Medulla oblongata (tissue), 1 donor: ENCODE results near the gene CCDC71.
A peak's percentile ranks its signal among the peaks of the same experiment; 100 is the strongest.

Source experiments
- DNase-seq: peaks from one replicate; pipeline ENCODE4 v3.0.0-alpha.2; 2015; ENCODE audit errors: extremely low spot score

Gene CCDC71

GRCh38 chr3:49165771-49166751 lies at the start of gene CCDC71:
TSS of gene CCDC71 (minus strand) at chr3:49166331. CDS start at chr3:49164208, 2,123 bp downstream.
- peak; percentile 65 for DNase-seq

DNA sequence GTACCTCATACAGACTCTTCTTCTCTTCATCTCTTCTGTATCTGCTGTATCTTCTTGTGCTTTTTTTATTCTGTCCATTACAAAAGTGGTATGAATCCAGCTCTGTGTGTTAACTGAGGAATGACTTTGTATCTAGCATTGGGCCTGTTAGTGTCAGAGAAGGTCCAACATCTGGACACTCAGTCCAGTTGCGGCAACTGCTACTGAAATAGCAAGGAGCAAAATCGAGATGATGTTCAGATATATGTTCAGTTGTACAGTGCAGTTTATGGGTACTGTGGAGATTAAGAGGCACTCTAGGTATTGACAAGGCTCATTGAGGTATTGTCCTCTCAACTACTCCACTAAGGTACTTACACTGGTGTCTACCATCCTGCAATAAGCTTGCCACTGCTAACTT lies 47.9 kb upstream of the CCDC71 start:
- DNase-seq = no peak

- no peak for DNase-seq
Measured at GRCh38 chr3:49213541-49213943, 47.4 kb upstream of the CCDC71 start.

- DNase-seq = no peak
Measured at GRCh38 chr3:49199900-49200281, 33.8 kb upstream of the CCDC71 start.

- DNase-seq = peak; percentile 36
Measured at GRCh38 chr3:49199239-49199899, 33.2 kb upstream of the CCDC71 start.

- no peak for DNase-seq
Measured at GRCh38 chr3:49198611-49199230, 32.6 kb upstream of the CCDC71 start.

DNA sequence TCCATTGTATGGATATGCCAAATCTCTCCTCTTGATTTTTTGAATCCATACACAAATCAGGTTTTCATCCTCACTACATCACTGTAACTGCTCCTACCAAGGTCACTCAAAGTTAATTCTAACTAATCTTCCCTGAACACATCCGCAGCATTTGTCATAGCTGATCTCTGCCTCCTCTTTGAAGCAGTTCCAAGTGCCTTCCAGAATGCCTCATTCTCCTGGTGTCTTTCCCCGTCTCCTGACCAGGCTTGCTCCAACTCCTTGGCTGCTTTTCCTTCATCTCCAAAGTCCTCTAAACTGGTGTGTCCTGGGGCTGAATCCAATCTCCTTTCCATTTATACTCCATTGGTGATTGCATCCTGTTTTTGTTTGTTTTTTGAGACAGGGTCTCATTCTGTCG lies 32.0 kb upstream of the CCDC71 start:
- DNase-seq = no peak

DNA sequence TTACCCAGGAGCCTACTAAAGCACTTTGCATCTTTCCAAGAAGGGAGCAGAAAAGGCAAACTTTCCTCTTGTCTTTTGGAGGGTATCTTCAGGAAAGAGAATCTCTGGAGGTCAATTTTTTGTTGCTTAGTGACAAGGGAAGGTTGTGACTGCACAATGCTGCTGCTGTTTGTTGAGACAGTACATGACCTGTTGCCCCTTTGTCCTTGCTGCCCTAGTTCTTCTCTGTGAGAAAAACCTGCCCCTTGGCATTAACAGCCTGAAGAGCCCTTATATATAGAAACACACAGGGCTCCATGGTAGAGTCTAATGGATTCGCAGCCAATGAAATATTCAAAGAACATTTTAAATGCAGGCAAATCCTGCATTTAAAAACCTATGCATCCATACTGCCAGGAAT lies 25.6 kb upstream of the CCDC71 start:
- no peak for DNase-seq

DNA sequence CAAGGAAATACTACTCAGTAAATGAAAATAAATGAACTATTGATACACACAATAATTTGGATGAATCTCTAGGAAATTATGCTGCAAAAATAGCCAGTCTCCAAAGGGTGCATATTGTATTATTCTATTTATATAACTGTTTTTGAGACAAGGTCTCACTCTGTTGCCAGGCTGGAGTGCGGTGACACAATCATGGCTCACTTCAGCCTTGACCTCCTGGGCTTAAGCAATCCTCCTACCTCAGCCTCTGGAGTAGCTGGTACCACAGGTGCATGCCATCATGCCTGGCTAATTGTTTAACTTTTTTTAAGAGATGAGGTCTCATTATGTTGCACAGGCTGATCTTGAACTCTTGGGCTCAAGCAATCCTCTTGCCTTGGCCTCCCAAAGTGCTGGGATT lies 17.7 kb upstream of the CCDC71 start:
- no peak for DNase-seq

GRCh38 chr3:49182682-49183081 lies 16.6 kb upstream of the CCDC71 start:
- DNase-seq = no peak

- no peak for DNase-seq
Measured at GRCh38 chr3:49181351-49181750, 15.2 kb upstream of the CCDC71 start.

DNA sequence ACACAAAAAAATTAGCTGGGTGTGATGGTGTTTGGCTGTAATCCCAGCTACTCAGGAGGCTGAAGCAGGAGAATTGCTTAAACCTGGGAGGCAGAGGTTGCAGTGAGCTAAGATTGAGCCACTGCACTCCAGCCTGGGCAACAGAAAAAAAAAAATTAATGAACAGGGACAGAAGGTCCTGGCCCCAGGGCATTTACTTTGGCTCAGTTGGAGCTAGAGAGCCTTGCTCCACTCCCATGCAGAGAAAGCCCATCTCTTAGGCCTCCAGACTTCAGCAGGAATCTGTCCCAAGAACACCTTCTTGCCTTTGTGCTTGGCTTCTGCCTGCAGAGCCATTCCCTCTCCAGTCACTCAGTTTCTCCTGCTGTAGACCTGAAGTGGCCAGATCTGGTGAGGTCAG lies 14.0 kb upstream of the CCDC71 start:
- DNase-seq = no peak

- DNase-seq = no peak
Measured at GRCh38 chr3:49177073-49177472, 10.9 kb upstream of the CCDC71 start.

DNA sequence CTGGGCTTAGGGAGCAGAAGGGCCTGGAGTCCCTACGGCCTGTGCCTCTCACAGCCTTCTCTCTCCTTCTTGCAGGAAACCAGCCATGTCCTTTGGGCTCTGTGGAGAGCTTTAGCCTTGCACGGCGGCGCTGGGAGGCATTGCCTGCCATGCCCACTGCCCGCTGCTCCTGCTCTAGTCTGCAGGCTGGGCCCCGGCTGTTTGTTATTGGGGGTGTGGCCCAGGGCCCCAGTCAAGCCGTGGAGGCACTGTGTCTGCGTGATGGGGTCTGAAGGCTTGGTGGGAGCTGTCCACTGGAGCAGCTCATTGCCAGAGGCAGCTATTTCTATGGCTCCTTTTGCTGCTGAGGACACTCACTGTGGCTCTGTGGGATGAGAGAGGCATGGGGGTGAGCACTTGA lies 9.4 kb upstream of the CCDC71 start:
- no peak for DNase-seq

DNA sequence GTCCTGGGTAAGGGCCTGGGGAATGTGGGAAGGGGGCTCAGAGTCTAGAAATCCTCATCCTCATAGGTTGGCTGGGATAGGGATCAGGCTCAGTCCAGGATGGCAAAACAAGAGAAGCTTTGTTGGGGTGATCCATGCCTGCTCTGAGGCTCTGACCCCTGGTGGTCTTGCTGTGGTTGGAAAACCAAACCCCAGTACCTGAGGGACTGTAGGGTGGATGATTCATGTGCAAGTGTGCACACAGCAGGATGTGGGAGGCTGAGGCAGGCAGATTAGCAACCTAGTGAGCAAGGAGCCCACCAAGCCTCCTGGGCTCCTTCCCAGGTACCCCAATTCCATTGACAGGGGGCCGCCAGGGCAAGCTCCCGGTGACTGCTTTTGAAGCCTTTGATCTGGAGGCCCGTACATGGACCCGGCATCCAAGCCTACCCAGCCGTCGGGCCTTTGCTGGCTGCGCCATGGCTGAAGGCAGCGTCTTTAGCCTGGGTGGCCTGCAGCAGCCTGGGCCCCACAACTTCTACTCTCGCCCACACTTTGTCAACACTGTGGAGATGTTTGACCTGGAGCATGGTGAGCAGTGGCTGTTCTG lies 8.4 kb upstream of the CCDC71 start:
- no peak for DNase-seq

DNA sequence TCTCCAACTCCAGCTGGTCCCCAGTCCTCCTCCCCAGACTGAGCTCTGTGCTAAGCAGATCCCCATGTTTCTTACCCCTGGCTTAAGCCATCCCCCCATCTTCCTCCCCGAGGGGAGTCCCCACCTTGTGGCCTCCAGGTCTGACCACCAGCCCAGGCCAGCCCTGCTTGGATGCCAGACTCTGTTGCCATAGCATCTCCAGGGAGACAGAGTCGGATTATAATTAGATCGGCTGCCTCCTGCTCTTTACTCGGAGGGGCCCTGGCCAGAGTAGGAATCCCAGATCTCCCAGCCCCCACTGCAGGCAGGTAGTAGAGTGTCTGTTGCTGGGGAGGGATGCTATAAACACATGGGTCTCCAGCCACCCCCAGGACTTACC lies 7.7 kb upstream of the CCDC71 start:
- DNase-seq = no peak

DNA sequence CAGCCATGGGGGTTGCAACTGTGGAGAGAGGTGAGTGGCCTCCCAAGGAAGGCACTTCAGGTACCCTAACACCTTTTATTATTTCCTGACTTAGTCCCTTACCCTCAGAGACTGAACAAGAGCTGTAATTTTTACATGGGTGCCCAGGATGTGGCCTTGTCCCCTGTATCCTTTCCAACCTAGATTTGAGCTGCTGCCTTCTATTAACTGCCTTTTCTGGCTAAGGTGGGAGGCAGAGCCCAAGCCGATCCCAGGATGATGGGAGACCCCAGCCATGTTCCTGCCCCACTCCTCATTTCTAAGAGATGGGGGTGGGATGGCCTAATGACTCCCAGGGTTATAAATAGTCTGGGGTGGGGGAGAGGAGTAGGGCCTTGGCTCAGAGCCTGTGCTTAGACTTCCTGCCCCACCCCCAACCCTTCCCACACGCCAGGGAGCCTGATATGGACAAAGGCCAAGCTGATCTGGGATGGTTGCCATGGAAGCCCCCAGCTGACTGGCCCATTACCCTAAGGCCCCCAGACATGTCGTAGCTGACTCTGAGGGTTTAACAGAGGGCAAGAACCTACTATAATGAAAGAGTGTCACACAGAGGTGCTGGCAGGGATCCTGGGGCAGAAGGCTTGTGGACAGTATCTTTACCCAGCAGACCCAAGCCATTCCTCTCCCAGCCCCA lies 7.1 kb upstream of the CCDC71 start:
- no peak for DNase-seq

- DNase-seq = no peak
Measured at GRCh38 chr3:49172551-49173041, 6.5 kb upstream of the CCDC71 start.

- DNase-seq = no peak
Measured at GRCh38 chr3:49171775-49172500, 5.8 kb upstream of the CCDC71 start.

DNA sequence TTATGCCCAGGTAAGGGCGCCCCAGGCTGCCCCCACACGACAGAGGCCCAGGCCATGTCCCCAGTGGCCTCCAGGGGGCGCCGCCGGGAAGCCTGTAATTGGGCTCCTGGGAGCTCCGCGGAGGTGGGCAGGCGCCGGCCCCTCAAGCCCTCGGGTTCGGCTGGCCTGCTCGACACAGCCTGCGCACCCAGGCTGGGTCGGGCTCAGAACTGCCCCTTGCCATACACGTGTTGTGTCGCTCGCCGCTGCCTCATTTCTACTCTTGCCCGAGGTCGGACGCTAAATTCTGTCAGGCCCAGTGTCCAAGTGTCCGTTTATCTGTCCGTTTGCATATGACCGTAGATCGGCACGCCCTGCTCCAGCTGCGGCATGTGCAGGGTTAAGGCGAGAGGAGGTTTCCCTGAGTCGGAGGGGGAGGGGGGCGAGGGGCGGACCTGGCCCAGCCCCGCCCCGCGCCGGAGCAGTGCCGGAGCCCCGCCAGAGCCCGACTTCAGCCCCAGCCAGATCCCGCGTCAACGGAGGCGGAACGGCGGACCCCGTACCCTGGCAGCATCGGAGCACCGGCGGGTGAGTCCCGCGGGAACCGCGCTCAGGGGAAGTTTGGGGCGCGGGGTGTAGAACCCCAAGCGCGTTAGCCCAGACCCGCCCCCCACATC lies 5.1 kb upstream of the CCDC71 start, which contains the start of gene KLHDC8B:
TSS of gene KLHDC8B (plus strand) at position 480 of the 656 bp plus-strand sequence. CDS start 1,172 bp downstream, outside the sequence.
- peak; percentile 76 for DNase-seq
